ENCODE results near the gene ZGLP1.

The ZGLP1 gene

GRCh38 chr19:10306327-10306726 is 3.3 kb downstream of the ZGLP1 start:
- Histone ChIP-seq H4K20me1 (ENCODE audit: insufficient read depth, low read length) (no peaks in the 10 kb centered on the region), H3K9me3 (ENCODE audit: insufficient read depth, low read length, severe bottlenecking) (no peaks in the 10 kb centered on the region), H3K27ac (ENCODE audit: low read length) (no peak overlapping the region), H3K4me1 (ENCODE audit: insufficient read depth, low read length) (no peaks in the 10 kb centered on the region), H3K9ac (ENCODE audit: low read depth, low read length) (no peak overlapping the region), H2AFZ (ENCODE audit: low read depth, low read length) (no peak overlapping the region), H3K4me3 (ENCODE audit: low read depth in 1 of 2, low read length in 2 of 2) (no peak overlapping the region), H3K79me2 (ENCODE audit: insufficient read depth, low read length) (no peaks in the 10 kb centered on the region), H3K27me3 (ENCODE audit: insufficient read depth, low read length, poor library complexity) (no peaks in the 10 kb centered on the region), H3K36me3 (ENCODE audit: insufficient read depth, low read length) (peaks cover 12% of the 10 kb centered on the region), H3K4me2 (ENCODE audit: insufficient read depth, low read length) (no peak overlapping the region)
- TF ChIP-seq EZH2 (IDR thresholded peaks at IDR 0.05; ENCODE audit: borderline replicate concordance, low read depth, low read length, severe bottlenecking): no peak
- TF ChIP-seq, protein P1, sequence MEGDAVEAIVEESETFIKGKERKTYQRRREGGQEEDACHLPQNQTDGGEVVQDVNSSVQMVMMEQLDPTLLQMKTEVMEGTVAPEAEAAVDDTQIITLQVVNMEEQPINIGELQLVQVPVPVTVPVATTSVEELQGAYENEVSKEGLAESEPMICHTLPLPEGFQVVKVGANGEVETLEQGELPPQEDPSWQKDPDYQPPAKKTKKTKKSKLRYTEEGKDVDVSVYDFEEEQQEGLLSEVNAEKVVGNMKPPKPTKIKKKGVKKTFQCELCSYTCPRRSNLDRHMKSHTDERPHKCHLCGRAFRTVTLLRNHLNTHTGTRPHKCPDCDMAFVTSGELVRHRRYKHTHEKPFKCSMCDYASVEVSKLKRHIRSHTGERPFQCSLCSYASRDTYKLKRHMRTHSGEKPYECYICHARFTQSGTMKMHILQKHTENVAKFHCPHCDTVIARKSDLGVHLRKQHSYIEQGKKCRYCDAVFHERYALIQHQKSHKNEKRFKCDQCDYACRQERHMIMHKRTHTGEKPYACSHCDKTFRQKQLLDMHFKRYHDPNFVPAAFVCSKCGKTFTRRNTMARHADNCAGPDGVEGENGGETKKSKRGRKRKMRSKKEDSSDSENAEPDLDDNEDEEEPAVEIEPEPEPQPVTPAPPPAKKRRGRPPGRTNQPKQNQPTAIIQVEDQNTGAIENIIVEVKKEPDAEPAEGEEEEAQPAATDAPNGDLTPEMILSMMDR (IDR thresholded peaks at IDR 0.05; ENCODE audit: borderline replicate concordance, extremely low read depth, low read length, poor library complexity, severe bottlenecking): no peak
- ATAC-seq (ENCODE audit: insufficient read depth, low read depth) (no peak), DNase-seq (no peak)

GRCh38 chr19:10305139-10305806 is 4.3 kb downstream of the ZGLP1 start:
- no peak overlapping the region for H3K4me2 ChIP-seq (ENCODE audit: insufficient read depth, low read length)
- H4K20me1 ChIP-seq (ENCODE audit: insufficient read depth, low read length): no peaks in the 10 kb centered on the region
- peaks cover 6% of the 10 kb centered on the region; the same call in 1 of the 2 replicates for H3K36me3 ChIP-seq (ENCODE audit: insufficient read depth, low read length)
- H3K79me2 ChIP-seq (ENCODE audit: insufficient read depth, low read length): no peaks in the 10 kb centered on the region
- H3K4me3 ChIP-seq (ENCODE audit: low read depth in 1 of 2, low read length in 2 of 2): no peak overlapping the region
- no peak for TF ChIP-seq EZH2 (IDR thresholded peaks at IDR 0.05; ENCODE audit: borderline replicate concordance, low read depth, low read length, severe bottlenecking)
- TF ChIP-seq, protein P1 (IDR thresholded peaks at IDR 0.05; ENCODE audit: borderline replicate concordance, extremely low read depth, low read length, poor library complexity, severe bottlenecking): no peak
- H3K4me1 ChIP-seq (ENCODE audit: insufficient read depth, low read length): no peaks in the 10 kb centered on the region
- no peak overlapping the region for H3K9ac ChIP-seq (ENCODE audit: low read depth, low read length)
- no peak for DNase-seq
- no peak for ATAC-seq (ENCODE audit: insufficient read depth, low read depth)
- no peak overlapping the region for H3K27ac ChIP-seq (ENCODE audit: low read length)
- no peaks in the 10 kb centered on the region for H3K9me3 ChIP-seq (ENCODE audit: insufficient read depth, low read length, severe bottlenecking)
- no peaks in the 10 kb centered on the region for H3K27me3 ChIP-seq (ENCODE audit: insufficient read depth, low read length, poor library complexity)
- no peak overlapping the region for H2AFZ ChIP-seq (ENCODE audit: low read depth, low read length)

DNA sequence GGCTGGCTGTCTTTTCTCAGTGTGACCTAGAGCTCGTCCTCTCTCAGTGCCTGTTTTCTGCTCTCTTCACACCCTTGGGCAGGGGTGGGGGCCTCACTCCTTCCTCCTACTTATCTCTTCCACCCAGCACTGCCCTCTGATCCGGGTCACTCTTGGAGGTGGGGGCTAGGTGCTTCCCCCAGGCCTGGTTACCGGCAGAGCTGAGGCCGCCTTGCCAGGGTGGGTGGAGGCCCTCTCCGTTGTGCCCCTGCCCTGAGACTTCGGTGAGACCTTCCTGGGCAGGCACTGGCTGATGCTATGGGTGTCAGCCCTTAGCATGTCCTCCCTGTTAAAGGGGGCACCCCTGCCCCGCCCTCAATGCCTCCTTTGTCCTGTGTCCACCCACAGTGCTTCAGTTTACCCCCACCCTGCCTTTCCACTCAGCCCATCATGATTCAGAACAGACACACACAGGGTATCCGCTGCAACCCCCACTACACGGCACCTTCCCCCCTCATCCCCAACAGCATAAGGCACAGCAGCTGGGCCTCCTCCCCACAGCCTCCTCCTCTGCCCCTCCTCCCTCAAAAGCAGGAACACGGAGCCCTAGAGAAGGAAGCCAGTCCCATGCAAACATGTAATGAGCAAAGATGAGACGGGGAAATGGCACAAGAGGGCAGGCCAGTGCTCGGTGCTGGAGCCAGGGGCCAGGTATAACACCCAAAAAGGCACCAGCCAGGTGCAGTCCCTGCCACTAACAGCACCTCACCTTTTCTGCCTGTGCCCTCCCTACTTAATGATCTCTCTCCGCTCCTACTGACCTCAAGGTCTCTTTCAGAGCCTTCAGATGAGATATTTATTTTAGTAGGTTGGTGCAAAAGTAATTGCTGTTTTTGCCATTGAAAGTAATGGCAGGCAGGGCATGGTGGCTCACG is 9.8 kb downstream of the ZGLP1 start:
- Histone ChIP-seq H3K79me2 (ENCODE audit: insufficient read depth, low read length) (no peaks in the 10 kb centered on the region), H3K4me2 (ENCODE audit: insufficient read depth, low read length) (no peak overlapping the region), H3K9me3 (ENCODE audit: insufficient read depth, low read length, severe bottlenecking) (no peaks in the 10 kb centered on the region), H2AFZ (ENCODE audit: low read depth, low read length) (no peak overlapping the region), H3K4me1 (ENCODE audit: insufficient read depth, low read length) (no peaks in the 10 kb centered on the region), H4K20me1 (ENCODE audit: insufficient read depth, low read length) (no peaks in the 10 kb centered on the region), H3K9ac (ENCODE audit: low read depth, low read length) (no peak overlapping the region), H3K27ac (ENCODE audit: low read length) (no peak overlapping the region), H3K36me3 (ENCODE audit: insufficient read depth, low read length) (no peaks in the 10 kb centered on the region), H3K4me3 (ENCODE audit: low read depth in 1 of 2, low read length in 2 of 2) (no peak overlapping the region), H3K27me3 (ENCODE audit: insufficient read depth, low read length, poor library complexity) (no peaks in the 10 kb centered on the region)
- DNase-seq: no peak
- no peak for TF ChIP-seq EZH2 (IDR thresholded peaks at IDR 0.05; ENCODE audit: borderline replicate concordance, low read depth, low read length, severe bottlenecking)
- peak; percentile 19; the same call in 1 of the 3 replicates for ATAC-seq (ENCODE audit: insufficient read depth, low read depth)

Measured in DND-41 (cell line).